ENCODE results near the gene BAG1. TPM values are rescaled to one million over a fixed set of nuclear protein-coding genes. Genes with fewer than 3 reads are reported as not detected.
A peak's percentile ranks its signal among the peaks of the same experiment; 100 is the strongest.

BAG1 gene
- total RNA-seq (2014; rRNA removed) (103 and 132 TPM in 2 replicates), Bru-seq, nascent RNA (percentile 80 among the genes with signal in this experiment), BruChase-seq, experiment 1, labeled RNA remaining after a 6-hour chase (percentile 85 among the genes with signal in this experiment), BruChase-seq, experiment 2, labeled RNA remaining after a 2-hour chase (percentile 78 among the genes with signal in this experiment)
- long read RNA-seq, transcript BAG1-203 (8 exons, 1,396 nt) = minor isoform, 5 of 133 reads
- long read RNA-seq, transcript BAG1-210 (7 exons, 3,786 nt) = major isoform, 110 of 133 reads
- long read RNA-seq, partial matches to known transcripts = 2 of 133 reads
- long read RNA-seq, other reads (novel, unspliced or antisense) = 16 of 133 reads

DNA sequence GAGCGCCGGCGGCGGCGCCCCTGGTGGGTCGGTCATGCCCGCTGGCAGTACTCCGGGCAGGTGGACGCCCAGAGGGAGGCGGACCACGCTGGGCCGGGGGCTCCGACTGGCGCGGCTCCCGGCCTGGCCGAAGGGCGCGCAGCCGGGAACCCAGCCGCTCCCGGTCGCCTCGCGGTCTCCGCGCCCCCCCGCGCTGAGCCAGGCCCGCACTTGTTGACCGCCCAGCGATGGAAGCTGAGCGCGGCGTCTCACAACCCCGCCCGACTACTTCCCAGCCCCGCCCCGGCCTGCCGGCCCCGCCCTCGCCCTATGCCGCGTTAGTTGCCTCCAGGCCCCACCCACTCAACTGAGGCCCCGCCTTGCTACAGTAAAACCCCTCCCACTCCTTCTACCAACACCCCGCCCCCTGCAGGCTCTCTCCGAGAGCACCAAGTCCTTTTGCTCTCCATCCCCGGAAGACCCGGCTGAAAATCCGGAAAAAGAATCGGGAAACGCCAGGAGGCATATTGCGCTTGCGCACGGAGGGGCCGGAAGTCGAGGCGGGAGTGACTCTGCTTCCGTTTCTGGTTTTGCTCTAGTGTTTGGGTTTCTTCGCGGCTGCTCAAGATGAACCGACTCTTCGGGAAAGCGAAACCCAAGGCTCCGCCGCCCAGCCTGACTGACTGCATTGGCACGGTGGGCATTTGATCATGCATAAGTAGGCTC is at the start of gene BAG1, which contains the start of gene CHMP5:
BAG1 (minus strand) TSS at position 236 of the 705 bp plus-strand sequence.
CHMP5 (plus strand) TSS at position 577 of the 705 bp plus-strand sequence; CDS start at position 607, 30 bp downstream.
- peak within 1 kb of the TSS; percentile 91 for H3K4me3 ChIP-seq (ENCODE audit: low read length)
- H3F3A ChIP-seq (ENCODE audit: low read length, unreplicated experiment) = no peaks in the 10 kb centered on the region
- no peaks in the 10 kb centered on the region for H3K9me2 ChIP-seq (replicated peaks; ENCODE audit: low read length)
- ChIA-PET CTCF (no interaction called here), POLR2A (ENCODE audit: unreplicated experiment) (interaction anchor here (0.6 kb wide), 1 partner anchor 34 kb away, joined by 3 read pairs; no protein-coding TSS in a partner anchor)
- intact Hi-C loops (cut with micrococcal nuclease) = loop anchor here (2.0 kb wide), 1 partner anchor 30 kb away; no protein-coding TSS in a partner anchor
- H3K36me3 ChIP-seq (ENCODE audit: low read depth, low read length) = peaks cover 30% of the 10 kb centered on the region
- H4K20me1 ChIP-seq (ENCODE audit: low read length) = peaks cover 8% of the 10 kb centered on the region
- no peaks in the 10 kb centered on the region for H3K27me3 ChIP-seq (ENCODE audit: low read length)
- peak within 1 kb of the TSS; percentile 100 for H3K9ac ChIP-seq (ENCODE audit: low read length)
- peak within 1 kb of the TSS; percentile 62; the same call in 1 of the 2 replicates for H2AFZ ChIP-seq (ENCODE audit: low read length)
- peak within 1 kb of the TSS; percentile 77 for H3K27ac ChIP-seq (ENCODE audit: low read length)
- ATAC-seq = peak; percentile 91
- no peaks in the 10 kb centered on the region for H3K9me3 ChIP-seq (ENCODE audit: low read length)
- peak within 1 kb of the TSS; percentile 100 for H3K4me2 ChIP-seq (ENCODE audit: low read length)
- no peak for TF ChIP-seq EZH2 (IDR thresholded peaks at IDR 0.05; ENCODE audit: low read length, unreplicated experiment)
- TF ChIP-seq, protein P1, sequence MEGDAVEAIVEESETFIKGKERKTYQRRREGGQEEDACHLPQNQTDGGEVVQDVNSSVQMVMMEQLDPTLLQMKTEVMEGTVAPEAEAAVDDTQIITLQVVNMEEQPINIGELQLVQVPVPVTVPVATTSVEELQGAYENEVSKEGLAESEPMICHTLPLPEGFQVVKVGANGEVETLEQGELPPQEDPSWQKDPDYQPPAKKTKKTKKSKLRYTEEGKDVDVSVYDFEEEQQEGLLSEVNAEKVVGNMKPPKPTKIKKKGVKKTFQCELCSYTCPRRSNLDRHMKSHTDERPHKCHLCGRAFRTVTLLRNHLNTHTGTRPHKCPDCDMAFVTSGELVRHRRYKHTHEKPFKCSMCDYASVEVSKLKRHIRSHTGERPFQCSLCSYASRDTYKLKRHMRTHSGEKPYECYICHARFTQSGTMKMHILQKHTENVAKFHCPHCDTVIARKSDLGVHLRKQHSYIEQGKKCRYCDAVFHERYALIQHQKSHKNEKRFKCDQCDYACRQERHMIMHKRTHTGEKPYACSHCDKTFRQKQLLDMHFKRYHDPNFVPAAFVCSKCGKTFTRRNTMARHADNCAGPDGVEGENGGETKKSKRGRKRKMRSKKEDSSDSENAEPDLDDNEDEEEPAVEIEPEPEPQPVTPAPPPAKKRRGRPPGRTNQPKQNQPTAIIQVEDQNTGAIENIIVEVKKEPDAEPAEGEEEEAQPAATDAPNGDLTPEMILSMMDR (conservative IDR thresholded peaks at IDR 0.05; ENCODE audit: low read depth, low read length) = no peak
- TF ChIP-seq EZH2phosphoT487 (IDR thresholded peaks at IDR 0.05; ENCODE audit: borderline replicate concordance, low read length) = no peak
- peaks cover 64% of the 10 kb centered on the region for H3K79me2 ChIP-seq (ENCODE audit: low read length)
- H3K4me1 ChIP-seq (ENCODE audit: insufficient read depth, low read length) = peaks cover 19% of the 10 kb centered on the region
- BruUV-seq (replicated peaks) = no TSS peak
- peak; percentile 98 for DNase-seq

DNA sequence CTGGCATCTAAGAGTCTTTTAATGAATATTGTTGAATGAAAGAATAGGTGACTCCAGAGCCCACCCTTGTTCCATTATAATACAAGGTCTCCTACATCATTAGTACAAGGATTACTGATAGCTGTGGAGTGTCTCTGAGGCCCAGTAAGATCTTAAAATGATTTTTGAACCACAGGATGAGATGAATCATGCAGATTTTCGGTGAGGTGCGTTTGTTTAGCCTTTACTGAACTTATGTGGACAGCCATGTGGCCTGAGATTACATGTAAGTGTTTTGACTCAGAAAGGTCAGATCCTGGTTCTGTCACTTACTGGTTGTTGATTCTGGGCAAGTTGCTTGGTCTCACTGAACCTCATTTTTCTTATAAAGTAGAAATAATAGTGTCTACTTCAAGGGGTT is 47.4 kb upstream of the BAG1 start:
- H2AFZ ChIP-seq (ENCODE audit: low read length) = no peak overlapping the region
- no peaks in the 10 kb centered on the region for H3F3A ChIP-seq (ENCODE audit: low read length, unreplicated experiment)
- H3K4me2 ChIP-seq (ENCODE audit: low read length) = no peak overlapping the region
- H3K27ac ChIP-seq (ENCODE audit: low read length) = no peak overlapping the region
- H4K20me1 ChIP-seq (ENCODE audit: low read length) = no peaks in the 10 kb centered on the region
- CTCF ChIA-PET = no interaction called here
- BruUV-seq (replicated peaks) = no TSS peak
- no peak overlapping the region for H3K9ac ChIP-seq (ENCODE audit: low read length)
- no peak overlapping the region for H3K4me3 ChIP-seq (ENCODE audit: low read length)
- H3K4me1 ChIP-seq (ENCODE audit: insufficient read depth, low read length) = no peaks in the 10 kb centered on the region
- ATAC-seq (no peak), DNase-seq (peak; percentile 9)
- intact Hi-C loops (cut with micrococcal nuclease) = no loop called here
- H3K9me3 ChIP-seq (ENCODE audit: low read length) = no peaks in the 10 kb centered on the region
- H3K27me3 ChIP-seq (ENCODE audit: low read length) = no peaks in the 10 kb centered on the region
- TF ChIP-seq EZH2phosphoT487 (IDR thresholded peaks at IDR 0.05; ENCODE audit: borderline replicate concordance, low read length) (no peak), EZH2 (IDR thresholded peaks at IDR 0.05; ENCODE audit: low read length, unreplicated experiment) (no peak)
- TF ChIP-seq, protein P1 (conservative IDR thresholded peaks at IDR 0.05; ENCODE audit: low read depth, low read length) = no peak
- POLR2A ChIA-PET (ENCODE audit: unreplicated experiment) = no interaction called here
- peaks cover 31% of the 10 kb centered on the region for H3K36me3 ChIP-seq (ENCODE audit: low read depth, low read length)
- no peaks in the 10 kb centered on the region for H3K79me2 ChIP-seq (ENCODE audit: low read length)
- H3K9me2 ChIP-seq (replicated peaks; ENCODE audit: low read length) = no peaks in the 10 kb centered on the region
